ENCODE measurements around the gene SPDYA. TPM values are rescaled to one million over a fixed set of nuclear protein-coding genes. Genes with fewer than 3 reads are reported as not detected.
"Not testable (repeated sequence)": the region's sequence is repeated elsewhere in the genome, so short reads cannot be mapped to it uniquely, and the experiment has no call there.

Gene SPDYA
- total RNA-seq, 1 donor from 2014 or later = 1.7 TPM

- peaks cover 40% of the 10 kb centered on the region for H3K36me3 Mint-ChIP-seq (ENCODE audit: low read depth)
- H3K4me3 Mint-ChIP-seq; H3K4me1 Mint-ChIP-seq (ENCODE audit: low read depth); H3K9me3 Mint-ChIP-seq; intact Hi-C loops (cut with micrococcal nuclease); H3K27me3 Mint-ChIP-seq (ENCODE audit: insufficient read depth); H3K27ac Mint-ChIP-seq; DNase-seq (ENCODE audit: low spot score): not testable (repeated sequence)
Measured at GRCh38 chr2:28784570-28784969, 26.1 kb upstream of the SPDYA start.

- Mint-ChIP-seq H3K4me3 (no peak overlapping the region), H3K27me3 (ENCODE audit: insufficient read depth) (no peaks in the 10 kb centered on the region), H3K9me3 (no peaks in the 10 kb centered on the region), H3K27ac (no peak overlapping the region), H3K4me1 (ENCODE audit: low read depth) (peaks cover 31% of the 10 kb centered on the region), H3K36me3 (ENCODE audit: low read depth) (peaks cover 51% of the 10 kb centered on the region)
- intact Hi-C loops (cut with micrococcal nuclease) = no loop called here
- no peak for DNase-seq (ENCODE audit: low spot score)
Measured at GRCh38 chr2:28796620-28797019, 14.0 kb upstream of the SPDYA start.

- peaks cover 37% of the 10 kb centered on the region for H3K36me3 Mint-ChIP-seq (ENCODE audit: low read depth)
- H3K9me3 Mint-ChIP-seq = no peaks in the 10 kb centered on the region
- peaks cover 17% of the 10 kb centered on the region for H3K4me1 Mint-ChIP-seq (ENCODE audit: low read depth)
- DNase-seq (ENCODE audit: low spot score) = no peak
- intact Hi-C loops (cut with micrococcal nuclease) = no loop called here
- no peak overlapping the region for H3K27ac Mint-ChIP-seq
- H3K27me3 Mint-ChIP-seq (ENCODE audit: insufficient read depth) = no peaks in the 10 kb centered on the region
- no peak overlapping the region for H3K4me3 Mint-ChIP-seq
Measured at GRCh38 chr2:28801726-28802125, 8.9 kb upstream of the SPDYA start.

GRCh38 chr2:28802975-28803429 lies 7.6 kb upstream of the SPDYA start:
- Mint-ChIP-seq H3K27me3 (ENCODE audit: insufficient read depth) (no peaks in the 10 kb centered on the region), H3K9me3 (no peaks in the 10 kb centered on the region), H3K27ac (no peak overlapping the region), H3K4me3 (no peak overlapping the region), H3K4me1 (ENCODE audit: low read depth) (peaks cover 5% of the 10 kb centered on the region), H3K36me3 (ENCODE audit: low read depth) (peaks cover 26% of the 10 kb centered on the region)
- intact Hi-C loops (cut with micrococcal nuclease) = no loop called here
- no peak for DNase-seq (ENCODE audit: low spot score)

GRCh38 chr2:28809927-28810326 lies 707 bp upstream of the SPDYA start:
- Mint-ChIP-seq H3K4me3 (peak overlapping the region; percentile 80), H3K27ac (peak overlapping the region; percentile 40), H3K9me3 (no peaks in the 10 kb centered on the region), H3K27me3 (ENCODE audit: insufficient read depth) (peaks cover 4% of the 10 kb centered on the region), H3K4me1 (ENCODE audit: low read depth) (peaks cover 12% of the 10 kb centered on the region), H3K36me3 (ENCODE audit: low read depth) (peaks cover 17% of the 10 kb centered on the region)
- intact Hi-C loops (cut with micrococcal nuclease) = loop anchor here (1.0 to 5.0 kb wide), 5 partner anchors 25 to 307 kb away; partner anchors contain the start of genes CLIP4 and TRMT61B
- no peak for DNase-seq (ENCODE audit: low spot score)

- no peaks in the 10 kb centered on the region for H3K9me3 Mint-ChIP-seq
- intact Hi-C loops (cut with micrococcal nuclease) = no loop called here
- H3K4me3 Mint-ChIP-seq = no peak overlapping the region
- no peaks in the 10 kb centered on the region for H3K4me1 Mint-ChIP-seq (ENCODE audit: low read depth)
- H3K27me3 Mint-ChIP-seq (ENCODE audit: insufficient read depth) = no peaks in the 10 kb centered on the region
- DNase-seq (ENCODE audit: low spot score) = no peak
- no peak overlapping the region for H3K27ac Mint-ChIP-seq
- no peaks in the 10 kb centered on the region for H3K36me3 Mint-ChIP-seq (ENCODE audit: low read depth)
Measured at GRCh38 chr2:28818053-28818452, 7.4 kb downstream of the SPDYA start.

- Mint-ChIP-seq H3K4me1 (ENCODE audit: low read depth) (no peaks in the 10 kb centered on the region), H3K27ac (no peak overlapping the region), H3K36me3 (ENCODE audit: low read depth) (no peaks in the 10 kb centered on the region), H3K27me3 (ENCODE audit: insufficient read depth) (peaks cover 2% of the 10 kb centered on the region), H3K9me3 (no peaks in the 10 kb centered on the region), H3K4me3 (no peak overlapping the region)
- intact Hi-C loops (cut with micrococcal nuclease) = loop anchor here (1.0 to 10.0 kb wide), 8 partner anchors 49 to 493 kb away; partner anchors contain the start of genes TRMT61B and WDR43
- peak; percentile 52 for DNase-seq (ENCODE audit: low spot score)
Measured at GRCh38 chr2:28821295-28821958, 10.8 kb downstream of the SPDYA start.

GRCh38 chr2:28822036-28822435 lies 11.4 kb downstream of the SPDYA start:
- intact Hi-C loops (cut with micrococcal nuclease) = loop anchor here (5.0 to 10.0 kb wide), 5 partner anchors 103 to 493 kb away; no protein-coding TSS in a partner anchor
- no peak for DNase-seq (ENCODE audit: low spot score)
- Mint-ChIP-seq H3K27me3 (ENCODE audit: insufficient read depth) (peaks cover 2% of the 10 kb centered on the region), H3K4me3 (no peak overlapping the region), H3K27ac (no peak overlapping the region), H3K4me1 (ENCODE audit: low read depth) (no peaks in the 10 kb centered on the region), H3K9me3 (no peaks in the 10 kb centered on the region), H3K36me3 (ENCODE audit: low read depth) (no peaks in the 10 kb centered on the region)

- peaks cover 3% of the 10 kb centered on the region for H3K27me3 Mint-ChIP-seq (ENCODE audit: insufficient read depth)
- H3K27ac Mint-ChIP-seq = no peak overlapping the region
- intact Hi-C loops (cut with micrococcal nuclease) = loop anchor here (5.0 to 10.0 kb wide), 5 partner anchors 101 to 491 kb away; no protein-coding TSS in a partner anchor
- H3K4me3 Mint-ChIP-seq = no peak overlapping the region
- no peak for DNase-seq (ENCODE audit: low spot score)
- no peaks in the 10 kb centered on the region for H3K36me3 Mint-ChIP-seq (ENCODE audit: low read depth)
- H3K9me3 Mint-ChIP-seq = no peaks in the 10 kb centered on the region
- peaks cover 8% of the 10 kb centered on the region for H3K4me1 Mint-ChIP-seq (ENCODE audit: low read depth)
Measured at GRCh38 chr2:28824207-28824606, 13.6 kb downstream of the SPDYA start.

GRCh38 chr2:28824870-28825269 lies 14.2 kb downstream of the SPDYA start:
- Mint-ChIP-seq H3K9me3 (no peaks in the 10 kb centered on the region), H3K27ac (no peak overlapping the region), H3K36me3 (ENCODE audit: low read depth) (no peaks in the 10 kb centered on the region), H3K4me1 (ENCODE audit: low read depth) (peaks cover 8% of the 10 kb centered on the region), H3K27me3 (ENCODE audit: insufficient read depth) (peaks cover 4% of the 10 kb centered on the region), H3K4me3 (no peak overlapping the region)
- intact Hi-C loops (cut with micrococcal nuclease) = loop anchor here (5.0 to 10.0 kb wide), 5 partner anchors 100 to 490 kb away; no protein-coding TSS in a partner anchor
- DNase-seq (ENCODE audit: low spot score) = no peak

- Mint-ChIP-seq H3K9me3 (no peaks in the 10 kb centered on the region), H3K27ac (no peak overlapping the region), H3K4me1 (ENCODE audit: low read depth) (peaks cover 8% of the 10 kb centered on the region), H3K27me3 (ENCODE audit: insufficient read depth) (peaks cover 5% of the 10 kb centered on the region), H3K4me3 (no peak overlapping the region), H3K36me3 (ENCODE audit: low read depth) (no peaks in the 10 kb centered on the region)
- intact Hi-C loops (cut with micrococcal nuclease) = loop anchor here (10.0 kb wide), 2 partner anchors 96 to 486 kb away; no protein-coding TSS in a partner anchor
- no peak for DNase-seq (ENCODE audit: low spot score)
Measured at GRCh38 chr2:28828382-28828781, 17.7 kb downstream of the SPDYA start.

GRCh38 chr2:28833740-28834470 lies 23.3 kb downstream of the SPDYA start:
- Mint-ChIP-seq H3K27ac (no peak overlapping the region), H3K36me3 (ENCODE audit: low read depth) (no peaks in the 10 kb centered on the region), H3K27me3 (ENCODE audit: insufficient read depth) (peaks cover 3% of the 10 kb centered on the region), H3K4me1 (ENCODE audit: low read depth) (no peaks in the 10 kb centered on the region), H3K9me3 (no peaks in the 10 kb centered on the region), H3K4me3 (no peak overlapping the region)
- DNase-seq (ENCODE audit: low spot score) = no peak
- intact Hi-C loops (cut with micrococcal nuclease) = no loop called here

GRCh38 chr2:28835781-28836180 lies 25.1 kb downstream of the SPDYA start:
- Mint-ChIP-seq H3K27me3 (ENCODE audit: insufficient read depth) (peaks cover 2% of the 10 kb centered on the region), H3K36me3 (ENCODE audit: low read depth) (no peaks in the 10 kb centered on the region), H3K4me3 (no peak overlapping the region), H3K9me3 (no peaks in the 10 kb centered on the region), H3K4me1 (ENCODE audit: low read depth) (no peaks in the 10 kb centered on the region), H3K27ac (no peak overlapping the region)
- no peak for DNase-seq (ENCODE audit: low spot score)
- intact Hi-C loops (cut with micrococcal nuclease) = no loop called here
